Measurements from ENCODE around the gene MRFAP1L1.
"Not testable (repeated sequence)": the region's sequence is repeated elsewhere in the genome, so short reads cannot be mapped to it uniquely, and the experiment has no call there.

MRFAP1L1 gene

GRCh38 chr4:6709230-6710114 lies at the start of gene MRFAP1L1:
MRFAP1L1 (minus strand) TSS chr4:6709865; CDS start chr4:6709629, 236 bp downstream.
- DNase-seq (ENCODE audit: insufficient read length, low spot score) (peak; percentile 59), FAIRE-seq (no peak)
- peak; percentile 41; the same call in 1 of the 2 replicates for TF ChIP-seq POLR2A (IDR thresholded peaks at IDR 0.05; ENCODE audit: low read depth, low read length)

GRCh38 chr4:6758728-6759127 lies 49.1 kb upstream of the MRFAP1L1 start:
- TF ChIP-seq POLR2A (IDR thresholded peaks at IDR 0.05; ENCODE audit: low read depth, low read length), result no peak
- DNase-seq (ENCODE audit: insufficient read length, low spot score) (no peak), FAIRE-seq (no peak)

GRCh38 chr4:6756345-6756744 lies 46.7 kb upstream of the MRFAP1L1 start:
- FAIRE-seq; DNase-seq (ENCODE audit: insufficient read length, low spot score): not testable (repeated sequence)

GRCh38 chr4:6755088-6755753 lies 45.6 kb upstream of the MRFAP1L1 start:
- no peak for TF ChIP-seq POLR2A (IDR thresholded peaks at IDR 0.05; ENCODE audit: low read depth, low read length)
- FAIRE-seq (no peak), DNase-seq (ENCODE audit: insufficient read length, low spot score) (no peak)

- DNase-seq (ENCODE audit: insufficient read length, low spot score) (no peak), FAIRE-seq (no peak)
- no peak for TF ChIP-seq POLR2A (IDR thresholded peaks at IDR 0.05; ENCODE audit: low read depth, low read length)
Observed at GRCh38 chr4:6754481-6755087, 44.9 kb upstream of the MRFAP1L1 start.

GRCh38 chr4:6753891-6754290 lies 44.2 kb upstream of the MRFAP1L1 start:
- no peak for TF ChIP-seq POLR2A (IDR thresholded peaks at IDR 0.05; ENCODE audit: low read depth, low read length)
- no peak for FAIRE-seq

GRCh38 chr4:6753103-6753560 lies 43.5 kb upstream of the MRFAP1L1 start:
- TF ChIP-seq POLR2A (IDR thresholded peaks at IDR 0.05; ENCODE audit: low read depth, low read length), result no peak
- FAIRE-seq, result no peak
- DNase-seq (ENCODE audit: insufficient read length, low spot score), result no peak

More at GRCh38 chr4:6753891-6754290, 44.2 kb upstream of the MRFAP1L1 start:
- DNase-seq (ENCODE audit: insufficient read length, low spot score), result no peak

GRCh38 chr4:6752486-6752829 lies 42.8 kb upstream of the MRFAP1L1 start:
- no peak for FAIRE-seq
- no peak for TF ChIP-seq POLR2A (IDR thresholded peaks at IDR 0.05; ENCODE audit: low read depth, low read length)
- no peak for DNase-seq (ENCODE audit: insufficient read length, low spot score)

GRCh38 chr4:6751611-6752485 lies 42.2 kb upstream of the MRFAP1L1 start:
- FAIRE-seq (no peak), DNase-seq (ENCODE audit: insufficient read length, low spot score) (no peak)
- TF ChIP-seq POLR2A (IDR thresholded peaks at IDR 0.05; ENCODE audit: low read depth, low read length), result no peak

- FAIRE-seq (no peak), DNase-seq (ENCODE audit: insufficient read length, low spot score) (no peak)
- no peak for TF ChIP-seq POLR2A (IDR thresholded peaks at IDR 0.05; ENCODE audit: low read depth, low read length)
Observed at GRCh38 chr4:6750286-6751221, 40.9 kb upstream of the MRFAP1L1 start.

GRCh38 chr4:6749340-6750171 lies 39.9 kb upstream of the MRFAP1L1 start:
- peak; percentile 15 for FAIRE-seq
- no peak for TF ChIP-seq POLR2A (IDR thresholded peaks at IDR 0.05; ENCODE audit: low read depth, low read length)
- peak; percentile 87 for DNase-seq (ENCODE audit: insufficient read length, low spot score)

GRCh38 chr4:6748286-6748685 lies 38.6 kb upstream of the MRFAP1L1 start:
- FAIRE-seq, result no peak
- TF ChIP-seq POLR2A (IDR thresholded peaks at IDR 0.05; ENCODE audit: low read depth, low read length), result no peak
- DNase-seq (ENCODE audit: insufficient read length, low spot score), result no peak
